NCI-H510A treated with DMSO at 0.1 percent for 48 hours (cell line): Measurements from ENCODE around the gene EFS.
"Not testable (repeated sequence)": the region's sequence is repeated elsewhere in the genome, so short reads cannot be mapped to it uniquely, and the experiment has no call there.

Source experiments
- DNase-seq: peaks from one replicate; lab custom pipeline; 2025; lab: John Stamatoyannopoulos, UW

The EFS gene, protein sequence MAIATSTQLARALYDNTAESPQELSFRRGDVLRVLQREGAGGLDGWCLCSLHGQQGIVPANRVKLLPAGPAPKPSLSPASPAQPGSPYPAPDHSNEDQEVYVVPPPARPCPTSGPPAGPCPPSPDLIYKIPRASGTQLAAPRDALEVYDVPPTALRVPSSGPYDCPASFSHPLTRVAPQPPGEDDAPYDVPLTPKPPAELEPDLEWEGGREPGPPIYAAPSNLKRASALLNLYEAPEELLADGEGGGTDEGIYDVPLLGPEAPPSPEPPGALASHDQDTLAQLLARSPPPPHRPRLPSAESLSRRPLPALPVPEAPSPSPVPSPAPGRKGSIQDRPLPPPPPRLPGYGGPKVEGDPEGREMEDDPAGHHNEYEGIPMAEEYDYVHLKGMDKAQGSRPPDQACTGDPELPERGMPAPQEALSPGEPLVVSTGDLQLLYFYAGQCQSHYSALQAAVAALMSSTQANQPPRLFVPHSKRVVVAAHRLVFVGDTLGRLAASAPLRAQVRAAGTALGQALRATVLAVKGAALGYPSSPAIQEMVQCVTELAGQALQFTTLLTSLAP

DNA sequence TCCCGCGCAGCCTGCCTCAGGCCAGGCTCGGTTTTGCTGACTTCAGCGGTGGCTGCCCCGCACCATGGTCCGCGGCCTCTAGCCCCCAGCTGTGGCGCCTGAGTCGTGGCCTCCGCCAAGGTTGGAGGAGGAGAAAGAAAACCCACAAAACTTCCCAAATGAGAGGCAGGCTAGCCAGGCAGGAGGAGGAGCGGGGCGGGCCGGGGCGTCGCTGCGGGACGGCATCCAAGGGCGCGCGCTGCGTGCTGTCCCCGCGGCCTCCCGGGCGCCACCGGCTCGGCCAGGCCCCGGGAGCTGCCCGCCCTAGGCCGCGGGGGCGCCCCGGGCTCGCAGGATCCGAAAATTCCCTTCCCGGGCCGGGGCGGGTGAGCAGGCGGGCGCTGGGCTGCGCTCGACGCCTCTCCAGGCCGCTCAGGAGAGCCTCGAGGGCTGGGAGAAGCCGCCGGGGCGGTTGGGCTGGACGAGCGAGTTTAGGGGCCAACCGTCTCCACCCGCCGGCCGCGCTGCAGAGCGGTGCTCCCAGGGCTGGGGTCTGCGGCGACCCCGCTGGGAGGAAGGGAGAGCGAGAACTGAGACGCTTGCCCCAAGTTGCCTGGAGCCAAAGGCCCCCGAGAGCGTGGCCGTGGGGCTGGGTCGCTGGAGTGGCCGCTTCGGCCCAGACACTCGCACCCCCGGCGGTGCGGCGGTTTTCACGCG, at the start of gene EFS:
Gene EFS (minus strand): TSS at position 137 of the 696 bp plus-strand sequence. CDS start 147 bp downstream, outside the sequence.
- DNase-seq, result no peak

DNA sequence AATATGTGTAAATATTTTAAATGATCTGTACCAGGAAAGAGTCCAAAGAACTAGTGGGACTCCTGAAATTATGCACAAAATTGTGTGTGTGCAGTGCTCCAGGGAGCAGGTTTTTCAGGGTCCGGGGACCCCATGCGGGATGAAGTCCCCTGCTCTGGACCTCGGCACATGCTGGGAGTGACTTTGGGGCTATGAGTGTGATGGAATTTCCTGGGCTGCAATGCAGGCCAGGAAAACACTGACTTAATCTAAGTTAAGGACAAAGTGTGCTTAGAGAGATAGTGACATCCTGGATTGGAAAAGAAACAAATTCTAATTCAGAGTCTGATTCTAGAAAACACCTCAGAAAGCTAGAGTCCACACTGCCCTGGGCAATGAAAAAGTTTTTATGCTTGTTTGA, 49.3 kb upstream of the EFS start:
- DNase-seq, result no peak

DNA sequence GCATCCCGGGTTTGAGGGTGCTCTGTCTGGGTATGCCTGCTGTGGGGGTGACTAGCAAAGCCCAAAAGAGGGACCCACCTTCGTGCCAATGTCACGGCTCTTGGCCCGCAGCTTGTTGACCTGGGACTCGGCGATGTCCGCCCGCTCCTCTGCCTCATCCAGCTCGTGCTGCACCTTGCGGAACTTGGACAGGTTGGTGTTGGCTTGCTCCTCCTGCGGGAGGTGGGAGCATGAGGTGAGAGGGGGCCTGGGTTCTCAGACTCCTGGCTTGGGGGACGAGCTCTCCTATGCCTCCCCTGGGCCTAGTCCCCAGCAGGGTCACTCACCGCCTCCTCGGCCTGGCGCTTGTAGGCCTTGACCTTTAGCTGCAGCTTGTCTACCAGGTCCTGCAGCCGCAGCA, 48.7 kb upstream of the EFS start:
- DNase-seq, result no peak

DNA sequence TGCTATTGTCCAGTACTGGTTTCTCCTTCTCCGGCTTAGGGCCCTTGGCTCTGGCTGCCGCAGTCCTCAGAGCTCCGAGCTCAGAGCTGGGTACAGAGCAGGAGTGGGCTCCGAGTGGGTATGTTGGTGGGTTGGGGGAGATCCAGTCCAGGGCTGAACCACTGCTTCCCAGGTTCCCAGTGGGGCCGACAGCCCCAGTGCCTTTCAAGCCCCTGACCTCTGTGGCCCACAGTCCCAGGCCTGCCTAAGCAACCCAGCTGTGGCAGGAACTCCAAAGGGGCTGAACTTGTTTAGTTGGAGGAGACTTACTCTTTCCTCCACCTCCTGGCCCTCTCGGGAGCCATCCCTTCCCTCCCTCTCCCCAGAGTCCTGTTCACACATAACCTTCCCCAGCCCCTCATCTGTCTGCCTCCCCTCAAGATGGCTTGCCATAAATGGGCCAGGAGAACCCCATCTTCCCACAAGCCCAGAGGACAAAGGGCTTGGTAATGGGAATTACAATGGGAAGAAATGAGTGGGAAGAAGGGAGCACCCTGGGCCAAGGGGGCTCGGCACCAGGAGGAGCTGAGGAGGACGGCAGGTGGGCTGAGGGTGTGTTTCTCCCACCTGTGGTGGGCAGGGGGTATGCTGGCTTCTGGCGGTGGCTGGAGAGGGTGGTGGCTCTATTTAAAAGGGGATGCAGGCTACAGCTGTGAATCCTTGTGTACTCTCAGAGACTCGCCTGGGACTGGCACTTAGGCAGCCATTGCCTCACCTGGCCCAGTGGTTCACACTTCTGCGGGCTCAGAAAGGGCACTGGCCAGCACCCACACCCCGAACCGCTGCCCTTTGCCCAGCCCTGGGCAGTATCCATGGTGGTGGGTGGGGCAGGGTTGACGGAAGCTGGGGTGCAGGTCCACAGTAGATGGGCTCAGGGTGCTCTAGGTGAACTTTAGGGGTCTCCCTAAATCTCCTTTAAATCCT, 46.9 kb upstream of the EFS start:
- no peak for DNase-seq

DNA sequence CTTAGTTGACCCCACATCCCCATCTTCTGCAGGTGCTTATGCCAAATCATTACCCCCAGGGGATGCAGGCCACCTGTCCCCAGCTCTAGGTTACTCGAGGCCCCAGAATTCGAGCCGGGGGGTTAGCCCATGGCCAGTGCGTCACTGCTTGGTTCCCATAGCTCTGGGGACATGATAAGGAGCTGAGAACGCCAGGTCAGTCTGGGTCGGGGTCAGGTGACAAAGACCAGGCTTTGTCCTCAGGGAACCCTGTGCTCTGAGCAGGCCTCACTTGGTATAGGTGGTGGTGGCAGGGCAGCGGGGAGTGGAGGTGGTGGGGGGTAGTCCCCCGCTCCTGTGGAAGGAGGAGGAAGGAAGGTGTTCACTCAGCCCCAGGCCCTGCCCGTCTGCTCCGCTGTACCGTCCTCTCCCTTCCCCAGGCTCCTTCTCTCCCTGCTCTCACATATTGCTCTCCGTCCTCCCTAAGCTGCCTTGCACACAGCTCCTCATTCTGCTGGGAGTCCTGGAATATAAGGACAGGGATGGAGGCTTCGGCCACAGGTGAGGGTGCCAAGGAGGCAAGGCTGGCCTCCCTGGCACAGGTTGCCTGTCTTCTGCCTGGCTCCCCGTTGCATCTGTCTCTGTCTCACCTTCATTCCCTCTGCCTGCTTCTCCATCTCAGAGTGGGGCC, 45.1 kb upstream of the EFS start:
- no peak for DNase-seq

DNA sequence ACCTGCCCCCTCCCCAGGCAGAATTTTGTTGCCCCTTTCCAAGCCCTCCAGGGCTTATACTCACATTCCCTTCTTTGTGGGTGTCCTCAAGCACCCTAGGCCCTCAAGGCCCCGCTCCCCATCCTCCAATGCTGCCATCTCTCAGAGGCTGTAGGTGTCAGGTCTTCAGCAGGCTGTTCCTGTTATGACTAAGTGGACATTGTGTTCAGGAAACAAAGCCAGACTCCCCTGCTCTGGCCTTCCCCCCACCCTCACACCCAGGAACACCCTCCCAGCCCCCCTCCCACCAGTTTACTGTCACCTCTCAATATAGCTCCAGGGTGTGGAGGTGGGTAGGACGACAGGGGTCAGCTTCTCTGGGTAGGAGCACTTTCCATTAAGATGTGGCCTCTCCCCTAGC, 44.5 kb upstream of the EFS start:
- DNase-seq, result no peak

DNA sequence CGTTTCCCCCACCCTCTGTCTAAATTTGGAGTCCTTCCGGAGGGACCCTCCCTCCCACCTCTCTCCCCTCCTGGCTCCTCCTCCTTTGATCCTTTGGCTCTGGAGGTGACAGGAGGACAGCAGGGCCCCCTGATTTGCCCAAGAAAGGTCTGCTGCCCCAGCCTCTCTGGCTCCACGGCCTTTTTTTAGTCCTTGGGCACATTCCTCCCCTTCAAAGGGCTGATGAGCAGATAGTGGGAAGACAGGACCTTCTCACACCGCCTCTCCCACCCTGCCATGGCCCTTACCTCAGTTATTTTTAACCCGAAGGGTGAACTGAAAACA, 43.3 kb upstream of the EFS start:
- DNase-seq, result no peak

DNA sequence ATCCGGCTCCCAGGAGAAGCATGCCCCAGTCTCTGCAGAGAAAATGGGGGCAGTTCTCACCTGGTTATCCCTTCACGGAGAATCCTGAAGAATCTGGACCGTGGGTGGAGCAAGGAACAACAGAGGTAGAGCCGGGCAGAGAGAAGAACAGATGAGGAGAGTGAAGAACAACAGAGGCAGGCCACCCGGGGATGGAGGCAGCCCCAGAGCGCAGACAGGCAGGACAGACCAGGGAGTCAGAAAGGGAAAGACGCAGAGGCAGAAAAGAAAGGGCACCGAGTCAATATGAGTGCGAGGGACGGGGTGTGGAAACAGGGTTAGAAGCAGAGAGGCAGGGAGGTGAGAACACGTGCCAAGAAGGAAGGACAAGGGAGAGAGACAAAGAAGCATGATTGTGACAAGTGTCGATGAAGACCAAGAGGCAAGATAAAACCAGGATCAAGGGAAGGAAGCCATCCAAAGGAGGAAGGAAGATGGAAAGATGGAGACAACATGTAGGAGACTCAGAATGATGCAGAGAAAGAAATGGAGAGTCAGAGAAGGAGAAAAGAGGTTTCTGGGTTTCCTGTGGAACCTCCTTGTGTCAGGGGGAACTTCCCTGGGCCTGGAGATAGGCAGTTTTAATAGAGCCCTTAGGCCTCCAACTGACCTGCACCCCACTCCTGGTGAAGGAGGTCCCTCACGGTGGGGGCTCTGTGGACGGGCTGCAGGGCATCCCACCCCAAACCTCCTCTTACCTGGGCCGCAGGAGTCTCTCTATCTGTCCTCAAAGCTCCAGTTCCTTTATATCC, 42.7 kb upstream of the EFS start, which contains the start of gene MYH6:
Gene MYH6 (minus strand): TSS at position 758 of the 791 bp plus-strand sequence. CDS start 1,050 bp downstream, outside the sequence.
- no peak for DNase-seq

DNA sequence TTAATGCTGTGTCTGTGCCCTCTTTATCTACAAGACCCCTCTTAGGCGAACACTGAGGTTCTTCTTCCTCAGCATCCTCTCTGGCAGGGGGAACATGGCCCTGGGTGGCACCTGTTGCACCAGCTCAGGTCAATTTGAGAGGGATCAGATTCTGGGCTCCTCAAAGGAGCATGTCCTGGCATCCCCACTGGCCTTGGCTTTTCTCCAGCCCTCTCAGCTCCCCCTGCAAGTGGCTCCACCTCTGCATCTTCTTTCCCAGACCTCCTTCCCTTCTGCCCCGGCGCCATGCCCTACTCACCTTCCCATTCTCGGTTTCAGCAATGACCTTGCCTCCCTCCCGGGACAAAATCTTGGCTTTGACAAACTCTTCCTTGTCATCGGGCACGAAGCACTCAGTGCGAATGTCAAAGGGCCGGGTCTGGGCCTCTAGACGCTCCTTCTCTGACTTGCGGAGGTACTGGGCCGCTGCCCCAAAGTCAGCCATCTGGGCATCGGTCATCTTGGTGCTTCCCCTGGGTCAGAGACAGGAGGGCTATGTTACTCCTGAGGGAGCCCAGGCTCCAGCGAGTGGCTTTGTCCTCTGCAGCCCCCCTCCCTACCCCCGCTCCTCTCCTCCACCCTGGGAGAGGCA, 41.9 kb upstream of the EFS start:
- DNase-seq, result no peak

DNA sequence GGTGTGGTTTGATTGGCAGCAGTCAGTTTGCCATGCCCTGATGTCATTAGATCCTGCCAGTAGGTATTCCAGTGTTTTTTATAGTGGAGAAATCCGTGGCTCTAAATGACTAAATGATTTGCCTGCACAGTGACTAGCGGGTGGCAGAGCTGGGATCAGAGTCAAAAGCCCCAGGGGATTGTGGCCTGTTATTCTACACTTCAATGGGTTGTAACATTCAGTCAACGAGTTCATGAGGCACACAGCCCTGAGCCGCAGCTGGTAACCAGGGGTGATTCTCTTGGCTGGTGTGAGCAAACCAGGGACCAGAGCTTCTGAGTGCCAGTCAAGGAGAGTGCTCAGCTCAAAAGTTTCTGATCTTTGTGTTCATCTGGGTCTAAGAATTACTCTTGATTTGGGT, 41.3 kb upstream of the EFS start:
- no peak for DNase-seq

DNA sequence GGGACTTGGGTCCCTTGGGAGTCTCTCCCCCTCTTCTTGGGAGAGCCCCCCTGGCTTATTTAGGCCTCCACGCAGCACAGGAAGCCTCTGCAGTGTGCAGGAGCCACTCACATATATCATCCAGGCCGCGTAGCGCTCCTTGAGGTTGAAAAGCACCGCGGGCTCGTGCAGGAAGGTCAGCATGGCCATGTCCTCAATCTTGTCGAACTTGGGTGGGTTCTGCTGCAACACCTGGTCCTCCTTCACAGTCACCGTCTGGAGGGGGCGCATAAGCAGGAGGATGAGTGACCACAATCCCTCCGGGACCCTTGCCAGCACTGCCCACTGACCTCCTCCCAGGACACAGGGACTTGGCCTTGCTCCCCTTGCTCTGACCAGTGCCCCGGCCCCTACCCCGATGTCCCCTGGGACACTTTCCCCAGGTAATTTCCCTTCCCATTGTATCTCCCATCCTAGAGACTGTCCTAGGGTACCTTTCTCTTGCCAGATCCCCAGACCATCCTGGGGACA, 40.6 kb upstream of the EFS start:
- no peak for DNase-seq

DNA sequence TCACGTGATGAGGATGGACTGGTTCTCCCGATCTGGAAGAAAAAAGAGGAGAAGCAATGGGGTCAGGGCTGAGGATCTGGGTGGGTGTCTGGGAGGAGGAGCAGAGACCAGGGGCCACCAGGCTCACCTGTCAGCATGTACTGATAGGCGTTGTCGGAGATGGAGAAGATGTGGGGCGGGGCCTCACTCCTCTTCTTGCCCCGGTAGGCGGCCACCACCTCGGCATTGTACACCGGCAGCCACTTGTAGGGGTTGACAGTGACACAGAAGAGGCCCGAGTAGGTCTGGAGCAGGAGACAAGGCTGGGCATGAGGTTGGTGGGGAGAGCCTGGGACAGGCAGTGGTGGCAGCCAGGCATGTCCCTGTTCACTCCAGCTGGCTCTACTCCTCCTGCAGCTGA, 40.1 kb upstream of the EFS start:
- no peak for DNase-seq

DNA sequence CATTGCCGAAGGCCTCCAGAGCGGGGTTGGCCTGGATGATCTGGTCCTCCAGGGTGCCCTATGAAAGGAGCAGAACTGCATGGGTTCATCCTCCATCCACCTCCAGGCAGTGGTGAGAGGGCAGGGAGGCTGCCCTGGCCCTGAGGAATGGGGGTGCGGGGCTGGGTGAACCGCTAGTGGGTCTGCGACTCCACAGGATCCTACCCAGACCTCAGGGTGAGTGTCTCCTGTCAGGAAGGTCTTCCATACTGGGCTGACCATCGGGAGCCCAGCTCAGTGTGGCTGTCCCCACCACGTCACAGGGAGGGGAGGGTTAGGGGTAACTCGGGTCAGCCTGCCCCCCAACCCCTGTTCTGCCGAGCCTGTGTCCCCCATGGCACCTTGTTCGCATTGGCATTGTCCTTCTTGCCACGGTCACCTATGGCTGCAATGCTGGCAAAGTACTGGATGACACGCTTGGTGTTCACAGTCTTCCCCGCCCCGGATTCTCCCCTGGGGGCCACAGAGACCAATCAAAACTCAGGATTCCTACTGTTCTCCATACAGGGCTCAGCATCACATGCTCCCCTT, 39.4 kb upstream of the EFS start:
- DNase-seq, result no peak

DNA sequence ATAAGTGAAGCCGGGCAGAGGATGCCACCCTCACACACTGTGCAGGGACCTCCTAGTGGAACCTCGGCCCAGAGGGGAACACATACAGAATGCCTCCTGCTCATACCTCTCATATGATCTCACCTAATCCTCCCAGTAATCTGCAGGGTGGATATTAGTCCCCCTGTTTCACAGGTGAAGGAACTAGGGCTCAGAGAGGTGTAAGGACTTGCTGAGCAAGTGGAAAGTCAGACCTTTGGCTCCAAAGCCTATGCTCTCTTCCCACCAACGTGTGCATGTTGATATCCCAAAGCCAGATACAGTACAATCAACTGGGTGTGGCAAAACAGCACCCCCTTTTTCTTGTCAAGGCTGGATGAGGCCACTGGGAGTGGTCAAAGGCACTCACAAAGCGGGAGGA, 38.9 kb upstream of the EFS start:
- DNase-seq, result no peak

DNA sequence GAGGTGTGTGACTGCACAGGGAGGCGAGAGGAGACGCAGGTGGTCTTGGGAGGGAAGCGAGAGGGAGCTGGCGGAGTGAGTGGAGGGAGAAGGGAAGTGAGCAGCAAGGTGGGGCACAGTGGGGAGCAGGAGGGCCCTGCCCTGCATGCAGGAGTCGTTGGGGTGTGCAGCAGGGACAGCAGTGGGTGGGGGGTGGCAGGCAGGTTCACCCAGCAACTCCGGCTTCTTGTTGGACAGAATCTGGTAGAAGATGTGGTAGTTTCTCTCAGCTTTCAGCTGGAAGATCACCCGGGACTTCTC, 38.1 kb upstream of the EFS start:
- DNase-seq, result no peak

DNA sequence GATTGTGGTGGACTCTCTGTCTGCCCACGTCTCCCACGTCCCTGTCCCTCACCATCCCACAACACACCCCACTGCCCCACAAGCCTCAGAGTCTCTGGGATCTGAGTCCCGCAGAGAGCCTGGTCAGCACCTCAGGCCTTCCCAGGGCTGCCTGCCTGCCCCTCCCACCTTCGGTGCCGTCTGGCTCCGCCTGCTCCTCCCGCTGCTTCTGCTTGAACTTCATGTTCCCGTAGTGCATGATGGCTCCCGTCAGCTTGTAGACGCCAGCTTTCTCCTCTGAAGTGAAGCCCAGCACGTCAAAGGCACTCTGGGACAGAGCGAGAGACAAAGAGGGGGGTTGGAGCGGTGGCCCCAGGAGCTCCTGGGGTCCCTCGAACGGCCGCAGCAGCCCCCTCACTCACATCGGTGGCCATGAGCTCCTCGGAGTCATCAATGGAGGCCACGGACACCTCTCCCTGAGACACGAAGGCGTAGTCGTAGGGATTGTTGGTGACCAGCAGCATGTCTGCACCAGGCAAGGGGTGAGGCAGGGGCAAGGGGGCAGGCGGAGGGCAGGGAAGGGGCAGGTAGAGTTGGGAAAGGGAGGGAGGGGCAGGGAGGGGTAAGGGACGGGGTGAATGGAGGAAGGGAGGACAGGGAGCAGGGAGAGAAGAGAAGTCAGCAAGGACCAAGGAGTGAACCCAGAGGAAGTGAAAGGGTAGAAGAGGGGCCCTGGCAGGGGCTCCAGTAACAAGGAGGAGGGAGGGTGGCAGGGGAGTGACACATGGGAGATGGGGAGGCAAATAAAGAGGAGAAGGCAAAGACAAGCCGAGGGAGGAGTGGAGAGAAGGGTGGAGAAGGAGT, 37.5 kb upstream of the EFS start:
- DNase-seq, result no peak

DNA sequence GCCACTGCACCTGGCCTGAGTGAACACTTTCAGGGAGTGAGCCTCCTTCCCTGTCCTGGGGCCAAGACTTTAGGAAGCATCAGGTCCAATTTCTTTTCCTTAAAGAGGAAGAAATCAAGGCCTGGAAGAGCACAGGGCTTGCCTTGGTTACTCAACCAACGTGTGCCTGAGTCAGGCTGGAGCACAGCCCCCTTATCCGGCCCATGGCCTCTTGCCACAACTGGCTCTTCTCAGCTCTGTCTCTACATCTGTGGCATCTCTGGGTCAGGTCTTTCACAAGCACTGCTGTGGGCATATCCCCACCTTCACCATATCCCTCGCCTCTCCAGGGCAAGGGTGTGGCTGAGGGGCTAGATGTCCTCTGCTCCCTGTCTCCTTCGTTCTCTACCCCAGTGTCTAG, 36.3 kb upstream of the EFS start:
- DNase-seq, result no peak

DNA sequence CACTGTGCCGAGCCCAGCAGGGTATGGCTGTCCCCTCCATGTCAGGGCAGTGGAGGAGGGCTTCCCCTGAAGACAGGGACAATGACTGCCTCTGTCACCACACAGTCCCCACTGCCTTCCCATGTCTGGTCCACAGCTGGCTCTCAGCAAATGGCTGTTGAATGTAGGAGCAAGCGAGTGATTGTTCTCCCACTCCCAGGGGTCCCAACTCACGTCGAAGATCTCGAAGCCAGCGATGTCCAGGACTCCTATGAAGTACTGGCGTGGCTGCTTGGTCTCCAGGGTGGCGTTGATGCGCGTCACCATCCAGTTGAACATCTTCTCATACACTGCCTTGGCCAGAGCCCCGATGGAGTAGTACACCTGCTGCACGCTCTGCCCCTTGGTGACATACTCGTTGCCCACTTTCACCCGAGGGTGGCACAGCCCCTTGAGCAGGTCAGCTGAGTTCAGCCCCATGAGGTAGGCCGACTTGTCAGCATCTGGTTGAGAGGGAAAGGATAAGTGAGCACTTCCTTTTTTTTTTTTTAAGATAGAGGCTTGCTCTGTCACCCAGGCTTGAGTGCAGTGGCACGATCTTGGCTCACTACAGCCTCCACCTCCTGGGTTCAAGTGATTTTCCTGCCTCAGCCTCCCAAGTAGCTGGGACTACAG, 35.7 kb upstream of the EFS start:
- not testable (repeated sequence) for DNase-seq
